CD4-positive, alpha-beta T cell treated with Interleukin-10 for 1 hour (primary cell): ENCODE results near the gene ATP10A.
"Not testable (repeated sequence)": the region's sequence is repeated elsewhere in the genome, so short reads cannot be mapped to it uniquely, and the experiment has no call there.

Source experiments
- DNase-seq: peaks from one replicate; pipeline ENCODE4 v3.0.0-alpha.2; 2020

The ATP10A gene

DNA sequence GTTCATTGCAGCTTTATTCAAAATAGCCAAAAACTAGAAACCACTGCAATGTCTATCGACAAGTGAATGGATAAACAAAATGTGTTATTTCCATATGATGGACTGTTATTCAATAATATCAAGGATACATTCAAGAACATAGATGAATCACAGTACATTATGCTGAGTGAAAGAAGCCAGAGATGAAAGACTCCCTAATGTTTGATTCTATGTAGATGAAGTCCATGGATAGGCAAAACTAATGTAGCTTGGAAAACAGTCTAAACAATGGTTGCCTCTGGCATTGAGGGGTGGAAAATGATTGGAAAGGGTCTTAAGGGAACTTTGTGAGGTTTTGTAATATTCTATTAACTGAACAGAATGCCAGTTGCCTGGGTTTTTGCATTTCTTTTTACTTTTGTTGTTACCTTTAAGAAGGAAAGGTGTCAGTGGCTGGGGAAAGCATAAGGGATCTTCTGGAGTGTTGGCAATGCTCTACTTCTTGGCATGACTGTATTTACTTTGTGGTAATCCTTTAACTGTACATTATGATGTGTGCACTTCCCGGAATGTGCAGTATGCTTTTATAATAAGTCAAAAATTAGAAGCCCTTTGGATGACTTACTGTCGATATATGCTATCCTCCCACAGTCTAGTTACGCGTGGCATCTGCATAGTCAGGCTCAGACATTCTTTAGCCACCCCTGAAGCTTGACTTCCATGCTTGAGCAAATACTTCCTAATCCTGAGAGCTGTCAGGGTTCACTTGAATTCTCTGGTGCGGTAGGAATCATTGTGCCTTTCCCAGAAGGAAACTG is 20.5 kb upstream of the ATP10A start:
- DNase-seq: no peak

DNA sequence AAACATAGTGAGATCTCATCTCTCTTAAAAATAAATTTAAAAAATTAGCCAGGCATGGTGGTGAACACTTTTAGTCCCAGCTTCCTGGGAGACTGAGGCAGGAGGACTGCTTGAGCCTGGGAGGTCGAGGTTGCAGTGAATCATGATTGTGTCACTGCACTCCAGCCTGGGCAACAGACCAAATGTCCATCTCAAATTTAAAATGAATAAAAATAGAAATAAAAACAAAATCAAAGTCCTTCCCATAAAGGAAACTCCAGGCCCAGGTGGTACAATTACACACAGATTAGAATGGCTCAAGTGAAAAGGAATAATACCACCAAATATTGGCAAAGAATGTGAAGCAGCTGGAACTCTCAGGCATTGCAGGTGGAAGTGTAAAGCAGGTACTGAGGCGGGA is 19.3 kb upstream of the ATP10A start:
- DNase-seq: no peak

DNA sequence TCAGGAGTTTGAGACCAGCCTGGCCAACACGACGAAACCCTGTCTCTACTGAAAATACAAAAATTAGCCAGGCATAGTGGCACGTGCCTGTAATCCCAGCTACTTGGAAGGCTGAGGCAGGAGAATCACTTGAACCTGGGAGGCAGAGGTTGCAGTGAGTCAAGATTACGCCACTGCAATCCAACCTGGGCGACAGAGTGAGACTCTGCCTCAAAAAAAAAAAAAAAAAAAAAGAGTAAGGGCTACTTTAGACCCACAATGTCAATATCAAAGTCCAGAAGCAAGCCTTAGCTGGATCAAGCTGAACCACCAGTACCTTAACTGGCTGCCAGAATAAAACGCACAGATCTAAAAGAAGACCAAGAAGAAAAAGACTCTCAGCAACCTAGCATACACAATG is 17.8 kb upstream of the ATP10A start:
- DNase-seq: not testable (repeated sequence)

DNA sequence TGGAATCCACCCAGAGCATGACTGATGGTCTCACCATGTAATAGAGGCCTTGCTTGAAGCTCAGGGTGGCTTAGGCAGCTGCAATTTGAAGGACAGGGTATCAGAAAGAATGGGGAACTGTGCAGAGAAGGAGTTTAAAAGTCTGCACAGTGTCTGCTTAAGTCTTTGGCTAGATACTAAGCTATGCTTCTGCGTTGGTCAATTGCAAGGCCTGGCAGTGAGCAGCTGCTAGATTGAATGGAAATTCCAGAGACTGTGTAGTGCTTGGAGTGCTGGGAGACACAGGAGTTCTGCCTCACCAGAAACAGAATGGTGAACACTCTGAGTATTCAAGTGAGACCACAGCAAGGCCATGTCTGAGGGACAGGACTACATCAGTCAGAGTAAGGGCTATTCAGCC is 17.3 kb upstream of the ATP10A start:
- DNase-seq: no peak

DNA sequence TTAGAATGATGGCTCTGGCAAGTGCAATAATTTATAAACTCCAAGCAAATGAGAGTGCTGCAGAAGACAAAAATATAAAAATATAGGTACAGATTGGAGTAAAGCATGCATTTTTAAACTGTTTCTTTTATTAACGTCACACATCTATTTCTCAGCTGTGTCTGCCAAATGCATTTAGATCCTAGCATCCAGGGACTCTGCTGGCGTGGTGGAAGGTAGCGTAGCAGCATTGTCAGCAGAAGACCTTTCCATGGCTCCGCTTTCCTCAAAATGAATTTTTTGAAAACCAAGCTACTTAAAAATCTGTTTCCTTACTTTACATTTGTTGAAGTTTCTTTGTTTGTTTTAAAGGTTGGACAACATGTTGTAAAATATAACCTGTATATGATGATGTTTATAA is 16.3 kb upstream of the ATP10A start:
- no peak for DNase-seq

DNA sequence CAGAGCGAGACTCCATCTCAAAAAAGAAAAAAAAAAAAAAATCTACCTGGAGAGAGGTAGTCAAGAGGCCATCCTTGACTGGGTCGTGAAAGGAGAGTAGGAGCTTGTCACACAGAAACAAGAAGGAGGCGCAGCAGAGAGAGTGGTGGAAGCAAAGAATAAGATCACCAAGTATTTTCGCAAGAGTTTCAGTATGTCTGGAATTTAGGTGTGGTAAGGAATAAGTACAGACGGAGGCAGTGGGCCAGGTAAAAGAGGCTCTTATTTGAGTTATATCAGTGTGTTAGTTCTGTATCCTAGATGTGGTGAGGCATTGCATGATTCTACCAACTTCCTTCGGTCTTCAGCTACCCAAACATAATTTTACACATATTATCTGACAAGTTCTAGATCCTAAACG is 14.6 kb upstream of the ATP10A start:
- no peak for DNase-seq

DNA sequence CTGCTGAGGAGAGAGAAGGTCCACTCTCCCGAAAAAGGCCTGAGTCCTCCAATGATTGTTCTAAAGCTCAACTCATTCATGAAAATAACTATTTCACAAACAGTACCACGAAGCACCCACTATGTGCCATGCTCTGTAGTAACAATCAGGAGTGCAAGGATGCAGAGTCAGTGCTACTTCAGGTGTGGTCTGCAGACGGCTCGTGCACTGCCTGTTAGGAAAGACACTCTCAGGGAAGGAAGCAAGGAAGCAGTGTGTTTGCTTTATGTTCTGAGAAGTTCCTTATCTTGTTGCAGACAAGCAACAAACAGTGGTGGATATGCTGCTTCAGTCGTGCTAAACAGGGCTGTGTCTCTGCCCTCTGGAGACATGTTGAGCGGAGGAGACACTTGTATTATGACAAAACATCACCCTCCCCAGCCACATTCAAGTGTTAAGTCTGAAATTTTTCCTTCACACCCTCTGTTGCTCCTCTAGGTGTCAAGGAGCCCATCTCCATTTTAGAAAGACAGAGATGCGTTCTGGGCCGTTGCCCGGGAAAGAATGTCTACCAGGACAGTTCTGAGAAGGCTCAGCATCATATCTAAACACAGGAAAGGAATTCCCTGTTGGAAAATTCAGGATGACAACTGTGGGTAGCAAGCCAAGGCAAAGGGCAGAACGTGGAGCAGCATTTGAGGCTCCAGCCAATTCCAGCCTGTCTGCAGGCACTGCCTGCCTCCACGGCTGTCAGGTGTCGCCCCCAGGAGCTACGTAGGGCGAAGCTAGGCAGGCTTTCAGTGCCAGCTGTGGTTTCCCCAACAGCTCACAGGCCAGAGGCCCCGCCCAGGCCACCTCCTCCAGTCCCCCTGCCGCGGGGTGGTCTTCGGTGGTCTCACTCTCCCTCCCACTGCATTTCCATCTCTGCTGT is 13.4 kb upstream of the ATP10A start:
- DNase-seq: no peak

DNA sequence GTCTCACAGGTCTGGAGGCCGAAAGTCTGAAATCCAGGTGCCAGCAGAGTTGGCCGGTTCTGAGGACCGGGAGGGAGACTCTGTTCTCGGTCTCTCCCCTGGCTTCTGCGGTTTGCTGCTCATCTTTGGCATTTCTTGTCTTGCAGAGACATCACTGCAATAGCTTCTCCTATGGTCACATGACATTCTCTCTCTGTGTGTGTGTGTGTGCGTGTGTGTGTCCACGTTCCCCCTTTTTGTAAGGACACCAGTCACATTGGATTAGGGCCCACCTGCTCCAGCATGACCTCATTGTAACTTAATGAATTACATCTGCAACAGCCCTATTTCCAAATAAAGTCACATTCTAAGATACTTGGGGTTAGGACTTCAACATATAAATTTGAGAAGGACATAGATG is 12.4 kb upstream of the ATP10A start:
- no peak for DNase-seq

DNA sequence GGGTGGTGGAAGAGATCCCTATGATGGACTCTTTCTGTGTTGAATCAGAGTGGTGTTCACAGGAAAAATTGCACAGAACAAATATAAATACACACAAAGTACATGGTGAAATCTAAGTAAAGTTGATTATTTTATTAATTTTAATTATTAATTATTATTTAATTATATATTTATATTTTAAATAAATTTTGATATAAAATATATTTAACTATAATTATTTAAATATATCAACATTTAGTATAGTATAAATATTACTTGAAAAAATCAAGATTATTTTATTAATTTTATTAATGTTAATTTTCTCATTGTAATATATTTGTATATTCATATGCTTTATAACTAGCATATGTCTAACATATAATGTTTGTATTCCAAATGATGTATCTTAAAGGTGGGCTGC is 11.3 kb upstream of the ATP10A start:
- no peak for DNase-seq

DNA sequence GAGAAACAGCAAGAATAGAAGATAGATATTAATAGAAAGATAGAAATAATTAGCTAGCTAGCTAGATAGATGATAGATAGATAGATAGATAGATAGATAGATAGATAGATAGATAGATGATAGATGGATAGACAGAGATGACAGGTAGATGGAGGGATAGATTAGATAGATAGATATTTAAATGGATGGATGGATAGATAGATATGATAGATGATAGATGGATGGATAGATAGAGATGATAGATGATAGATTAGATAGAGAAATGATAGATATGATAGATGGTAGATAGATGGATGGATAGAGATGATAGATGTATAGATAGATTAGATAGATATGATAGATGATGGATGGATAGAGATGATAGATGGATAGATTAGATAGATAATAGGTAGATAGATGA is 8.3 kb upstream of the ATP10A start:
- no peak for DNase-seq

DNA sequence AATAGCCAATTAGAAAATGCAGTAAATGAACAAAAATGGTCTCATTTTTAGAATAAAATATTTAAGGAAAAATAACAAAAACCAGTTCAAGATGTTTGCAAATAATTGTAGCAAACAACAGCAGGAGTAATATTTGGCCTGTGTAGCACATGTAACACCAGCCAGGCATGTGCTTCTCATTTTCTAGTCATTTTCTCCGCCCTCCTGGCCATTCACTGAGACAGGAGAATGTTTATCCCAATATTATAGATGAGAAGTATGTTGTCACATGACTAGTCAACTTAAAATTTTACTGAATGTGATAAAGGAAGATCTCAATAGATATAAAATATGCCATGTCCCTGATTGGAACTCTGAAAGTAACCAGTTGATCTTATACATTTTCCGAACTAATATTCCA is 7.8 kb upstream of the ATP10A start:
- DNase-seq: no peak

DNA sequence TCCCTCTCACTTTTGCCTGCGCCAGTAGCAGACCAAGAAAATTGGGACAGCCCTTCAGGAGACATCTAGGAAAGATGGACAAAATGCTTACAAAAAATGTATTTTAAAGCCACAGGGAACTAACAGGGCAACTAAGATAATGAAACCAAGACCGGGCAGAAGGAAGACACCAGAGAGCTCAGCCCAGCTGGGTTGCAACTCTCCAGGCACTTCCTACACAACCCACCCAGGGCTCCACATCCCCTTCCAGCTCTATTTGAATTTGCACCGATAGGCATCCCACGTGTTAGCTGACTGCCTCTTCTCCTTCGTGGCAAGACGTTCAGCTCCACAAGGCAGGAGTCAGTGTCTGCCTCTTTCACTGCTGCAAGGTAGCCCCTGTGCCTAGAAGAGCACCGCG is 6.6 kb upstream of the ATP10A start:
- no peak for DNase-seq

DNA sequence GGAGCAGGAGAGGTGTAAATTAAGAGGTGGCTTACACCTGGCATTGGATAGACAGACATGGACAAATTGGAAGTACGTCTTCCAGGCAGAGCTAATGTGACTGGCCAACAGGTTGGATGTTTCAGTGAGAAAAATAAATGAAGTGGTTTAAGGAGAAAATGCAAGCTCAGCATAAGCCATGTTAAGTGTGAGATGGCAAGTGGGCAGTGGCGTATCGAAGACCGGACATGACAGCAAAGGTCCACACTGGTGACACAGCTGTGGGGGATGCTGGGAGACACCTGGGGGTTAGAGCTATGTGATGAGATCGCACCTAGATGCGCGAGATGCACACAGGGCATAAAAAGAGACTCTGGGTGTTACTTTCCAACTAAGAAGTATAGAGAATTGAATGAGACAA is 3.7 kb upstream of the ATP10A start:
- DNase-seq: no peak

DNA sequence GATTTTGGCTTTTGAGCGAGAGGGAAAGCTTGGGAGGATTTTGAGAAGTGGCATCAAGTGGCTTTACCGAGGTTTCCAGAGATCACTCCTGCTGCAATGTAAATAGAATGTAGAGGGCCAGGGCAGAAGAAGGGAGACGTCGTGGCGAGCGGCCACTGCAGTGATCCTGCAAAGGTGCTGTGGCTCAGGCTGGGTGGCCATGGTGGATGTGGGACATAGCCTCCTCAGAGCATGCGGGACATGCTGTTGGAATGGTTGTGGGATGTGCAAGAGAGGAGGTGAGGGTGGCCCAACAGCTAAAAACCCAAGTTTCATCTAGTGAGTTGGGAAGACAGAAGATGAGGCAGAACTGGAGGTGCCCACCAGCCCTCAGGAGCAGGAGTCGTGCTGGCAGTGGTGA is 3.1 kb upstream of the ATP10A start:
- DNase-seq: no peak

DNA sequence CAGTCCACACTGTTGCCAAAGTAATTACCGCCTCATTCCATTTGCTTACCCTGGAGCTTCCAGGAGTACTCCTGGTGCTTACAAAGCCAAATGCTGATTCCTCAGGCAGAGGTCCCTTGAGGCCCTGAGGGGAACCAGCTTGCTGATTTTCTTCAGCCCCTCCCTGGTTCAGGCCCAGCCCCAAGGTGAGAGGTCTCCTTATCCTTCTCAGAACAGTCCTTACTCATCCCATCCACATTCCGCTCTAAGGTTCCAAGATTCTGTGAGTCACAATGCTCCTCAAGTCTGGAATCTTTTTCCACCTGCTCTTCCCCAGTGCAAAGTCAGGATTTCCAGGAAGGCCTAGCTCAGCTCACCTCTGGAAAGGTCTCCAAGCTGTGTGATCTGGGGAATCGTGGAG is 1.8 kb upstream of the ATP10A start:
- no peak for DNase-seq

DNA sequence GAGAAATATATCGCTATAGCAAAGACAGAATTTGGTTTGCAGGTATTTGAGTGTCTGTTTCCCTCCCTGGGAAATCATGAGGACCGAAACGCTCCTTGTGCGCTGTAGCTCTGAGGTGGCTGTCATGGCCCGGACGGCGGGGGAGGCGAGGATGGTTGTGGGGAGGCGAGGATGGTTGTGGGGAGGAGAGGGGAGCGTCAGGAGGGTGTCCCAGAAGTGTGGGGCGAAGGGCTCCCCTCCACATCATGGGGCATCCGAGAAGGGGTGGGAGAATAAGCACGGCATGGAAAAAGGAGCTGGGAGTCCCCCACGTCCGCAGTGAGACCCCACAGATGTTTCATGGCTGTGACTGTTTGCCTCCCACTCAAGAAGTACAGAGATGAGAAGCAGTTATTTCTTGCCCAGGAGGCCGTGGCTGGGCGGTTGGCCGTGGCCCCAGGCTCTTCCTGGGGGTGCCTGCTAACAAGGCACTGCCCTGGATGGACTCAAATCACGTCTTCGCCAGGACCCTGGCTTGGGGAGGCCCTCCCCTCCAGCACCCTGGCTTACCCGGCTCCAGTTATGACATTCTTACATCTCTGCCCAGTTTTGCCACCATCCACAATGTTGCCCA is 947 bp upstream of the ATP10A start:
- DNase-seq: no peak

DNA sequence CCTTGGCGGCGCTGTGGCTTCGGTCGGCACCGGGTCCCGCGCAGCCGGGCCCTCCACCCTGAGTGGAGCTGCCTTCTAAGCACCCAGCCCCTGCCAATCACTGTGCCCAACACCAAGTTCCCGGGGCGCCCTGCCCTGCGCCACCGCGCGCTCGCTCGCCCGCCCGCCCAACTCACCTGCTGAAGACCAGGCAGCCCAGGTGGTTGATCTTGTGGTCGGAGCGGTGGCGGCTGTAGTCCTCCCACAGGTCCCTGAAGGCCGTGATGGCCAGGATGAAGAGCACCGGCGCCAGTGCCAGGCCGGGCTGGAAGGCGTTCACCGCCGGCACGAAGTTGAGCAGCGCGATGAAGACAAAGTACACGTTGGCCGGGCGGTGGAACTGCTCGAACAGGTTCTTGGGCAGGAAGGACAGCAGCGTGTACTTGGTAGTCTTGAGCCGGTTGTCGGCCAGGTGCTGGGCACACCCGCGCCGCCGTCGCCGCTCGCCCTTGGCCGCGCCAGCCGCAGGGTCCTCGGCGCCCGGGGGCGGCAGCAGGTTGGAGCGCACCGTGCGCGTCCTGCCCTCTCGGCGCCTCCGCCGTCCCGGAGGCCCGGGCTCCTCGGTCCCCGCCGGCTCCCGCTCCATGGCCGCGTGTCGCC is 536 bp downstream of the ATP10A start:
- DNase-seq: peak; percentile 65

DNA sequence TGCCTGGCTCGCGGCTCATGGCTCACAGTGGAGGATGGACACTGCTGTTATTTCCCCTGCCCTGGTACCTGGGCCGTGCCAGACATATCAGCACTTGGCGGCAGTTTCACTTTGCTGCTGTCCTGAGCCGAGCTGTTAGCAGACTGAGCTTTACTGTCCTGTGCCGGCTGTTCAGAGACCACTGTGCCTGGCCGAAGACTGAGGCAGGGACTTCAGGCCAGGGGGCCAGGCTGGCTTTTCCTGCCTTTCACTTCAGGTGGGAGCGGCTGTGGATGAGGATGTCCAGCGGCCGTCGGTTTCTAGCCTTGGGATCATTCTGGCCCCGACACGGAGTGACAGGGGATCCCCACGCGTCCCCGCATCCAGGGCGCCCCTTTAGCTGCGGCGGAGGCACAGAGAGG is 1.1 kb downstream of the ATP10A start:
- peak; percentile 19 for DNase-seq

DNA sequence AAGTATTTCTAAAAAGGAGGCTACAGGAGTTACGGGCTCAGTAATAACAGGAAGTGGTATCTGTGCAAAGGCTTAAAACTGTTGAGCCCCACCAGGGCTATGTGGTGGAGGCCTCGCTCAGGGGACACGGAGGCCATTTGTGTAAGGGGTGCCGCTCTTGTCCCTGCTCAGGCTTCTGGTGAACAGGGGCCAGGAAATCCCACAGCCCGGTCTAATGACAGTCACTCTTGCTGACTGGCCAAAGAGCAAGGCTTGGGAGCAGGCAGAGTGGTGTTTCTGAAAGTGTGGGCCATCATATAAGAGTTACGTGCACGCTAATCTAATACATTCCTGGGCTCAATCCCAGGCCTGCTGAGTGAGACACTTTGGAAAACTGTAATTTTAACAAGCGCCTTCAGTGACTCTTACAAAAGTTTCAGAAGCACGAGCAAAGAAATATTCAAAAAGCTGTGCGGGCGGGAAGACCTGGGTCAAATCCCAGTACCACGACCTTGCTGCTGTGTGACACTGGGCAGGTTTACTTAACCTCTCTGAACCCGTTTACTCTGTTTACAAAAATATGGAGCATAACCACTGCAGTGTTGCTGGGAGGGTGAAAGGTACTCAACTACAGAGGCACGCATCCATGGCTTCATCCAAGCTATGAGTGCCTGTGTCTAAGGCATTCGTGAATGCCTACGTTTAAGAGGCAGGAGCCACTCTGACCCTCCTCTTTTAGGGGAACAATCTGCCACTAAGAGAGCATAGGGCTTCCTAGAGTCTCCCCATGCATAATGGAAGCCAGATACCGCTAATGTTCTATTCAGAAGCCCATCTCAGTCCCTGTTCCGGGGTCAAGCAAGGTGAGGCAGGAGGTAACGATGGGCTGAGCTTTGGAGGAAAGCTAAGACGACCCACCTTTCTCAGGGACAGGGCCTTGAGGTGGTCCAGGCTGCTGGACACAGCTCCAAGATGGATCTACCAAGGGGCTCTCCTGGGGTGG is 2.0 kb downstream of the ATP10A start:
- DNase-seq: peak; percentile 57

DNA sequence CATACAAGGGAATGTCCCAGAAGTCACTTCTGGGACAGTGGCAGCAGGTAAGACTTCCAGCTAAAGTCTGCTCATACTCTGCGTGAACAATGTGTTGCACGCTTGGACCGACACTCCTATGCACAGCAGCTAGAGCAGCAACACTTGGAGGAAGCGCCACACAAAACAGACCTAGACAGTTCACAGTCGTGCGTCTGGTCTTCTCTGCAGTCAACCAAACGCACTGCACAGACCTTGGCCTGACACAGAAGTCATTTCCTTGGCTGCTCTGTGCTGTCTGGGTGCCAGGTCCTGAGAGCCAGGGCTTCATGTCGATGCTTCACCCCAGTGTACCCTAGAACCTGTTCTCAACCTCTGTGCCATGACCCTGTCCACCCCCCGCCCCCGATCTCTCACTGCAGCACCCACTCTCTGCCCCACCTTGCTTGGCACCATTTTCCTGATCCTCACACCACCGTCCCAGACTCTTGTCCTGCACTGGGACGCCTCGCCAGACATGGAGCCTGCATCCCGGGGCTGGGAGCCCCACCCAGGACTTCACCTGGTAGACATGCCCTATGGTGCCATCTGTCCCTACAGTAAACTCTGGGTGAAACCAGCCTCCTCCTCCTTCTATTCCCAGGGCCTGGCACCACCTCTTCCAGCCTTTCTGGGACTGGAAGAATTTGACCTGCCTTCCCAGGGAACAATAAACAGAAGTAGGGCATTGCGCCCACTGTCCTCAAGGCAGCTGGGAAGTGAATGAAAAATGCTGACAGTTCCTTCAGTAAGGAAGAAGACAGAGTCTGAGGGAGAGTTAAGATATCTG is 3.1 kb downstream of the ATP10A start:
- peak; percentile 45 for DNase-seq
